GM18502 (cell line): ENCODE results near the gene MCMBP.

ENCODE experiments used
- ATAC-seq: cut with Tn5 transposase; IDR thresholded peaks from one replicate; pipeline ENCODE4 v1.9.1; 2021; ENCODE audit warnings: mild to moderate bottlenecking; ENCODE audit not compliant: unreplicated experiment, poor library complexity

The MCMBP gene

DNA sequence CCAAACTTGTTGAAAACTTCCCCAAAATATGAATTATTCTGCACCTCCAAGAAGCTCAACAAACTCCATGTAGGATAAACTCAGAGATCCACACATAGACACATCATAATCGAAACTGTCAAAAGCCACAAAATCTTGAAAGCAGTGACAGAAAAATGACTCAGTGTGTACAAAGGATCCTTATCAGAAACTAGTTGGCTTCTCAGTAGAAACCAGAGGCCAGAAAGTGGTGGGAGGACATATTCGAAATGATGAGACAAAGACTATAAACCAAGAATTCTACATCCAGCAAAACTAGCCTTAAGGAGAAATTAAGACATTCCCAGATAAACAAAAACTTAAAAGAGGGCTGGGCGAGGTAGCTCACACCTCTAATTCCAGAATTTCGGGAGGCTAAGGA, 38.5 kb downstream of the MCMBP start:
- ATAC-seq = no peak

DNA sequence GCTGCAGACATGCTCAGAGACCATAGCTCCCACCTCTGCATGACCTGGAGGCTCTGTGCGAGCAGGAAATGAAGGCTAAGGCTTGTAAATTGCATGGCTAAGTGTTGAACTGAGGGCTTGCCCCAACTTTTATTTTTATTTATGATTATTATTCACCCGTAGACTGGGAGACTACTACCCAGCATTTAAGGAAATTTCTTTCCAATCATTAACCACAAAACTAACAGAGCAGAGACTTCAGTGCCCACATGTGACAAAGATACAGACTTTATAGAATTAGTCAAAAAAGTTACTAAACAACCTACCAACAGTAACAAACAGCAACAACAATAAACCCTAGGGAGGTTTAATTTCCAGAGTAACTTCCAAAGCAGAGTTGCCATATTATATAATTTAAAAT, 39.7 kb downstream of the MCMBP start:
- no peak for ATAC-seq

DNA sequence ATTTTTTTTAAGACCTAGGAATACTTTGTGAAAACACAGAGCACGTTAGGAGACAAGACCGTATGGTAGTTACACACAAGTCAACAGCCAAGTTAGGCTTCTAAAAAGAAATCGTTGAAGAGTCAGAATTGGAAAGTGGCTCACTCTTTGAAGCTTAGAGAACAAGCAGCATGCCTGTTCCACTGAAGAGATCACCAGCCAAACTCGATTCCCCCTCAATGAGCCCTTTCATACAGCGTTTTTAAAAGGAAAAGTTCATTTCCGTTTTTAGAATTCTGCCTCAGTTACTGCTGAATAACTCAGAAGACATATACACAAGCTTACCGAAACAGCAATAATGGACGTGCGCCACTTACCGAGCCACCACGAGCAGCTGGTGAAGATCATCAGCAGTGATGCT, 41.0 kb downstream of the MCMBP start:
- ATAC-seq = no peak

DNA sequence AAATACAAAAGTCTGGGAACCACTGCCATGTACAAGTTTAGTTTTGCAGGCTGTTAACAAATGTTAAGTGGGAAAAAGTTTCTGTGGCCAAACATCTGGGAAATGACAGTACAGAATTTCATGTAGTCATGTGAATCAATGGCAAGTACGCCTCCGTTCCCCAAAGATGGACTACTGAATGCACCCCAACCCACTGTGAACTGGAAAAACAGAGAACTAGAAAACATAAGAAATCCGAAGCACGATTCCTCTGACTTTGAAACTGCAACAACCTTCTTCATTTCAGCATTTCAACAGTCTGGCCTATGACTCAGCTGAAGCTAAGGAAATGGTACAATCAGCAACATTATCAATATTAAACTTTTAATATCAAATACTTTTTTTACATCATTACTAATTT, 41.8 kb downstream of the MCMBP start:
- ATAC-seq = no peak

DNA sequence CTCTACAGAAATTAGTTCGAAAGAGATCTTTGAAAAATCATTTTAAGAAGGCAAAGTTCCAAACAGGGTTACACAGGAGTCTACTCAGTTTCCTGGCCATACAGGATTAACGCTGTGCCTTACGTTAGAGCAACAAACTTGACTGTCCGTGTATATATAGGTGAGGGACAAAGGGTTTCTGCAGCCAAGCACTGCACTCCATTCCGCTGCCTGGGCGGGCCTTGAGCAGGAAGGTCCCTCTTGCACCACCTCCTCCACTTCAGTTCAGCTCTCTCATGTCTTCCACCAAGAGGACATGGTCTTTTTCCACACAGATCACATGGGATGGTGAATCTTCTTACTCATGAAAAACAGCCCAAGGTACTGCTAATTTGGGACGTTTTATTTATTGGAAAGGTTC, 43.2 kb downstream of the MCMBP start:
- ATAC-seq = no peak

DNA sequence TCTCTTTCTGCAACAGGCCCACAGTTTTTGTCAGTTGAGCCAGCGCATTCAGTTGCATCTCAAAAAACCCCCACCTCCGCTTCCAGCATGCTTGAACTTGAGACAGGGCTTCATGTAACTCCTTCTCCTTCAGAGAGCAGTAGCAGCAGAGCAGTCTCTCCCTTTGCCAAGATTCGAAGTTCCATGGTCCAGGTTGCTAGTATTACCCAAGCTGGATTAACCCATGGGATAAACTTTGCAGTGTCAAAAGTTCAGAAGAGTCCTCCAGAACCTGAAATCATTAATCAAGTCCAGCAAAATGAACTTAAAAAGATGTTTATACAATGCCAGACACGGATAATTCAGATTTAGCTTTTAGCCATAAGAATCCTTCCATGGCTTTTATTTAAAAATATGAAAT, 45.2 kb downstream of the MCMBP start:
- no peak for ATAC-seq

DNA sequence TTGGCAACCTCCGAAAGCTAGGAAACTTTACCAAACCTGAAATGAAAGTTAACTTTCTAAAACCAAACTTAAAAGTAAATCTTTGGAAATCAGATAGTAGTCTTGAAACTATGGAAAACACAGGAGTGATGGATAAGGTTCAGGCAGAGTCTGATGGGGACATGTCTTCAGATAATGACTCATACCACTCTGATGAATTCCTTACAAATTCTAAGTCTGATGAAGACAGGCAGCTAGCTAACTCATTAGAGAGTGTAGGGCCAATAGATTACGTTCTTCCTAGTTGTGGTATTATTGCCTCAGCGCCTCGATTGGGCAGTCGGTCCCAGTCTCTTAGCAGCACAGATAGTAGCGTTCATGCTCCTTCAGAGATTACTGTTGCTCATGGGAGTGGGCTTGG, 45.9 kb downstream of the MCMBP start:
- no peak for ATAC-seq

DNA sequence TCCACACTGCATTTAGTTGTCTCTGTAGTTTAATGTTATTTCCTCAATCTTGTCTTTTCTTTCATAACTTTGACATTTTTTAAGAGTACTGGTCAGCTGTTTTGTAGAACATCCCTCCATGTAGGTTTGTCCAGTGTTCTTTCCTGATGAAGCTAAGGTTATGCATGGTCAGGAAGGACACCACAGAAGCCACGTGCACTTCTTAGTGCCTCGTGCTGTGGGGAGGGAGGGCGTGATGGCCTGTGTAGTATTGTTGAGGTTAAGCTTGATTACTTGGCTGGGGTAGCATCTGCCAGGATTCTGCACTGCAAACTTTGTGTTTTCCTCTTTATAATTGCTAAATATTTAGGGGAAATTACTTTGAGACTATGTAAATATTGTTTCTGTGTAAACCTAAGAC, 48.3 kb downstream of the MCMBP start:
- ATAC-seq = no peak

DNA sequence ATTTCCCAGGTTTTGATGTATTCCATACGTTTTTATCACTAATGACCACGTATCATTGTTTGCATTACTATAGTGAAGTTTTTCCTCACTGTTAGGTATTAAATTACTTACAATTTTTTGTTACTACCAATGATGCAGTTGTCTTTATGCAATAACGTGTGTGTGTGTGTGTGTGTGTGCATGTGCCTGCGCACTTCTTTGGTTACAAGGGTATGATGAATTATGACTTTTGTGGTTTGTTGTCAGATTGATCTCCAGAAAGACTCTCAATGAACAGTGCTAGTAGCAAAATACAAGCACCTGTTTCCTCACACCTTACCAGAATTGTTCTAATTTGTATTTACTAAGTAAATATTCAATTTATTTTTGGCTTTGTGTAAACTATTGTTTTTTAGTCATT, 51.5 kb downstream of the MCMBP start:
- ATAC-seq = no peak

DNA sequence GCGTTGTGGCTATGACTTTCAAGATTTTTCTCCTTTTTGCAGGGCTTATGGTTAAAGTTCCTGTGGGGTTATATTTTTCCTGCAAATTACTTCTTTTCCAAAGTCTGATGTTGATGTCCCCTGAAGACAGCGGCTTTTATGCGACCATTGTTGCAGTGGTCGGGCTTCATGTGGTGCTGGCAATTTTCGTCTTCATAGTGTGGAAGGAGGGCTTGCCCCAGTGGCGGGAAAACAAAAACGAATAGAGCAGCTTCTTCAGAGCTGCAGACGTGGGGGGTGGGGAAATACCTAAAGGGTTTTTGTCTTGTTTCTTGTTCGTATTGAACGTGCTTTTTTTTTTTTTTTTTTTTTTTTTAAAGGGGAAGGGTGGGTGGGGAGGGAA, 53.8 kb downstream of the MCMBP start:
- ATAC-seq = no peak

DNA sequence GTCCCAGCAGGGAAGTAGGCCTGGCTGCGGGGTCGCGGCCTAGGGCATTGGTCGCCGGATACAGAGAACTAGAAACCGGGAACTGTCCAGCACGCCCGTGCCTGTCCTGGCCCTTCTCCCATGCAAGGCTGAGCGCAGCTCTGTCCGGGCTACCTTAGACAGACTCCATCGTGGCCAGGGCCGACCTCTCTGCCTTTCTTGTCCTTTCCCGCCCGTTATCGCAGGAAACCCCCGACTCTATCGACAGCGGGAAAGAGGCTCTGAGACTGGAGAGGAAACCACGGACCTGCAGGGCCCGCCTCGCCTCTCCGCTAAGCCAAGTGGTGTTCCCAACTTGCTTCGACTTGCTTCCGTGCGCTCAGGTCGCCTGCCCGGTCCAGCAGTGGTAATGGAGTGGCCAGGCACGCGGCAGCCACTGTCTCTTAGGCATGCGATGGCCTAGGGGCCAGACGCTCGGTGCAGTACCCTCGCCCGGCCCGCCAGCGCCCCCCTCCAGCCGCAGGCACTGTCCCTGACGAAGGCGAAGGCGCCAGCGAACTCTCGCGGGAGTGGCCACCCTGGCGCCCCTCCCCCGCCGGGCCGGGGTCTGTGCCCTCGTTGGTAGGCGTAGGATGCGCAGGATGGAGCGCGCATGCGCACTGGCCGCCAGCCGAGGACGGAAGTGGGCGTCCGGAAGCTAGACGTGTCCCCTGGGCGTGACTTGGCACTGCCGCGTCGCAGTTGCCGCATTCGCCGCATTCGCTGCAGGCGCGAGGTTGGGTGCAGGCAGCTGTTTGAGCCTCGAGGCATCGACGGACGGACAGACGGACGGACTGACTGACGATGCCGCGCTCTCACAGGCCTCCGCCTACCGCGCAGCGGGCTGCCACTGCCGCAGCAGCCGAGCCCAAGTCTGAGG, 54.4 kb downstream of the MCMBP start:
- ATAC-seq = no peak

DNA sequence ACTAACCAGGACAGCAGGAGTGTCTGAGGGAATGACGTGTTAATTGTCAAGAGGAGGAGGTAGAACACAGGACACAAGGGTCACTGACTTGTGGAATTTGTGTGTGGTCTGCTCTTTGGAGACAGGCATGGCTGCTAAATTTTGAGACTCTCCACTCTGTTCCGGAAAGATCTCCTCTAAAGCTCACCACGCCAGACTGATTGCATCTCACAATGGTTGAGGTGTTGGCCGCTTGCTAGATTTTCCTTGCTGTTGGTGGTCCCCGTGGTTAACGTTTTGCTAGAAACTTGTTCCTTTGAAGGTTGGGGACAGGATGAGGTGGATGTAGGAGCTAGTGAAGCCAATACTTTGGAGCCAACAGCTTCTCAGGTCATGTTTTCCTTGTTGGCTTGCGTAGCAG, 57.0 kb downstream of the MCMBP start:
- ATAC-seq = no peak

DNA sequence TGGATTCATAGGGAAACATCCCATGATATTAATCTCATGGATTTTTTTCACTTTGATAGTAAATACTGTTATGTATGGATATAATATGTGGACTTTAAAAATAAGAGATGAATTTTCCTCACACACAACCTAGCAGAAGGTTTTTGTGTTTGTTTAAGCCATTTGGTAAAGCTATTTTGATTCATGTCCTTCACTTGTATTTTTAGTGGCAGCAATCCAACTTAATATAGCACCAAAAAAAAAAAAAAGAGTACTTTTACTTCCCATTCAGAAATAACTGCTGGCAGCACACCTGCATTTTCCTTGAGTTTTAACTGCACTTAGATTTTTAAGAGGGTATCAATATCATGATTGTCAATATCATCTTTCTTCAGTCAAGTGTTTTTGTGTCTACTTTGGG, 60.0 kb downstream of the MCMBP start:
- no peak for ATAC-seq

DNA sequence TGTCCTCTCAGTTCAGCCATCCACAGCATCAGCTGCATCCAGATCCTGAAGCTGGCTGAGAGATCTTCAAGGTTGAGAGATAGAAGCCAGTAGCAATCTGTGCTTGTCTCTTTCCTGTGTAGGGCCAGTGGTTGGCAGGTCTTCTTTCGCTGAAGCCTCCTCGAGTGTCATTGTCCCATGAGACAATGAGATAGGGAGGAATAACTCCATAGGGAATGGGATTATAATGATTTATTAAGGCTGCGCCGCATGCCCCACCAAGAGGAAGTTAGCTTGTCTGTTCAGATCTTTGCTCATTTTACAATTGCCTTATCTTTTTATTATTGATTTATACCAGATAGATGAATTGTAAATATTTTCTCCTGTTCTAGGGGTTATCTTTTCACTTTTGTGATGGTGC, 61.5 kb downstream of the MCMBP start:
- no peak for ATAC-seq

DNA sequence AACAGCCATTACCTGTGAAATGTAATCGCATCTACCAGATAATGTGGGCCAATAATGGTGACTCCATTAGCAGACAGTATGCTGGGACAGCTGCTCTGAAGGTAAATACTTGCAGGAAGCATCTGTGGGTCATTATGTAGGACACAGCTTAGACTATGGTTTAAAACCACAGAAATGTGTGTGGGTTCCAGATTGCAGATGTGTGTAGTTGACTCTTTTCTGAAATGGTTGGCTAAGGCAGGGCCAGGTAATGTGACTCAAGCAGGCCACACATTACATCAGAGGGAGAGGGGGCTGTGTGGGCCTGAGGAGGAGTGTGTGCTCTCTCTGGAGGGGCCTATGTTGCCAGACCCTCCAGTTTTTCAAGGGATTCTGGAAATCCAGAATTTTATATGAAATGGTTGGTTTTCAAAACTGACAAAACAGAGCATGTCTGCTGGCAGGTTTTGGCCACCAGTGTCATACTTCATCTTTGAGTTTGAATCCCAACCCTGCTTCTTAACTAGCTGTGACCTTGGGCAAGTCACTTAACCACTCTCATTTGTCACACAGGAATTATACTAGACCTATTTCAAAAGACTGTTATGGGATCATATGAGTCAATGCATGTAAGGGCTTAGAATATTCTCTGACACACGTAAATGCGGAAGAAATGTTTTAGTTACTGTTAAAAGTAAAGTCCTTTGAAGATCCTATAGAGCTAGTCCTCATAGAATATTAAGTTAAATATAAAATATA, 64.5 kb downstream of the MCMBP start:
- no peak for ATAC-seq

DNA sequence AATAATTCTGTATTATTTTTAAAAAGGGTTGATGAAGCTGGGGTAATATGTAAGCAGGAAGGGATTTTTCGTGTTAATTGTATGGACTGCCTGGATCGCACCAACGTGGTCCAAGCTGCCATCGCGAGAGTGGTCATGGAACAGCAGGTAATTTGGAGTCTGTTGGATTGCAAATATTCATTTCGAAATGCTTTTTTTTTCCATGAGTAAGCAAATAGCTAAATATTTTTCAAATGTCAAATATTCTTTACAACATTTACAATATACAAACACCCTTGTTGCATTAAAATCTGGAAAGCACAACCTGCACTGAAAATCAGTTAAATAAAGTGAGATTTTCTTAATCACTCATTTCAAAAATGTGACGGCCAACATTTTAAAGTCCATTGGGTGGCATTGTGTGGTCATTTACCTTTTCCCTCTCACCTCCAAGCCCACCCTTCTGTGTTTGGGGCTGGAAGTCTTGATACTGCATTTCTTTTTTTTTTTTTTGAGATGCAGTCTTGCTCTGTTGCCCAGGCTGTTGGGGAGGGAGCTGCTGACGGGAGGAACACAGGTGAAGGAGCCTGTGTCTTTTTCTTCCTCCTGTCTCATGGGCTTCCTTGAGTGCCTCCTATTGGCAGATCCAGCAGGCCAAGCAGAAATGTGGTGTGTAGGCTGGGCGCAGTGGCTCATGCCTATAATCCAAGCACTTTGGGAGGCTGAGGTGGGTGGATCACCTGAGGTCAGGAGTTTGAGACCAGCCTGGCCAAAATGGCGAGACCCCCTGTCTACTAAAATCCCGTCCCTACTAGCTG, 66.1 kb downstream of the MCMBP start:
- no peak for ATAC-seq

DNA sequence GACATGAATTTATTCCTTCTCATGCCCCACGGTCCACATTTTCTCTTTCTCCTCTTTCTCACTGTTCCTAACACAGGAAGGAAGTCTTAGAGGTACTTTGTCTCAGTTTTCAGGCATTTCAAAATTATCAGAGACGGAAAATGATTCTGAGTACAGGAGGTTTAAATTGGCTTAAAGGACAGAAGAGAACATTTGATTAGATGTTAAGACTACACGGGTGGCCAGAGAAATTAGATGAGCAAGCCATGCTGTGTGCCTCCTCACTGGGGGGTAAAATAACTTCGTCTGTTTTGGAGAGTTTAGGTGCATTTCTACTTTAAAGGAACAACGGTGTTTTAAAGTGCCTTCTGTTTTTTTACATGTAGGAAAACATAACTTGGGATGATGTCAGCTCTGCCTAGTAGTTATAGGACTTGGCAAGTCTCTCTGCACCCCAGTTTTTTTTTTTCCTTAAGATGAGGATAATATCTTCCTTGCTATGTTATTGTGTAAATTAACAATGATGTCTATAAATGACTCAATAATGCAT, 66.9 kb downstream of the MCMBP start:
- ATAC-seq = no peak

DNA sequence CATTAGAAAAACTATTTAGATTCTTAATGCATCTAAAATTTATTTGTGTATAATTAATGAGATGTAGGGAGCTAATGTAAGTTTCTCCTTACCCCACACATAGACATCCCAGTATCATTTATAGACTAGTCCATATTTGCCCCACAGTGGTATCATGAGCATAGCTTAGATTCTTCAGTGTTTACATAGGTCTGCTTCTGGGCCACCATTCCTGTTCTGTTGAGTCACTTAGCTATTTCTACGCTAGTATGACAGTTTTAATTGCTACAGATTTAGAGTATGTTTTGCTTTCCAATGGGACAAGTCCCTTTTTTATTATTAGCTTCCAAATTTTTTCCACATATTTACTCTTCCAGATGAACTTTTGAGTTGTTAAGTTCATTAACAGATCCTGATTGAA, 69.4 kb downstream of the MCMBP start:
- no peak for ATAC-seq

DNA sequence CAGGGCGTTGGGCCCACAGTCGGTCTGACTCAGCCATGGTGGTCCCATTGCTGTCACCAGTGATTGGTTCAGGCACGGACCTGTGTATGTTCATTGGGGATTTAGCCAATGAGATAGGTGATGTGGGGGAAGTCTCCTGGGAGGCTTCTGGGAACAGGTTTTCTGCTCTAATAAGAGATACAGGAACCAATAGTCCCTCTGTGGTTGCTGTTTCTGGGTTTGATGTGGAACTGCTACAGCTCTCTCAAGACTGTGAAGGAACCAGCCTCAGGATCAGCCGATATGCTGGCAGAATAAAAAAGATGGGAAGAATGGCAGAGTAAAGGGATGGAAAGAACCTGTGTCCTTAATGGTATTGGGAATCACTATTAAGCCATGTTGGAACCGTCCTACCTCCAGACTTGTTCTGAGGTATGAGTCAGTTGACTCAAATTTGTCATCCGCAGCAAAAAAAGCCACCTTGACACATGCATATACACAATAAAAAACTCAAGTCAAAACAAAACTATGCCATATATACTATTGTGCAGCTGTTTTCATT, 70.6 kb downstream of the MCMBP start:
- peak; percentile 76 for ATAC-seq

DNA sequence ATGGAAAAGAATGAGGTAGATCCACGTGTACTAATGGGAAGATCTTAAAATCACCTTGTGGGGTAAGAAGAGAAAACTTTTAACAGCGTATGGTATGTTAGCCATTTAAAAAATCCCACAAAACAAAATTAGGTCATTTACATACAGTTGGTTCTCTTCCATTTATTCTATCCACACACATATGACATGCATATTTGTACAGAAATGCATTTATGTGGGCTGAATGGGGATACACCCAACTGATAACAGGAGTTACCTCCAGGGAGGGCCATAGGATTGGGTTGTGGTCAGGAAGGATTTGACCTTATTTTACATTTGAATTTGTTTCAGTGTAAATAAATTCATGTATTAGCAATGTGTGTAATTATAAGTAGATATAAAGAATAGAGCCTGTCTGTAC, 71.5 kb downstream of the MCMBP start:
- ATAC-seq = no peak

DNA sequence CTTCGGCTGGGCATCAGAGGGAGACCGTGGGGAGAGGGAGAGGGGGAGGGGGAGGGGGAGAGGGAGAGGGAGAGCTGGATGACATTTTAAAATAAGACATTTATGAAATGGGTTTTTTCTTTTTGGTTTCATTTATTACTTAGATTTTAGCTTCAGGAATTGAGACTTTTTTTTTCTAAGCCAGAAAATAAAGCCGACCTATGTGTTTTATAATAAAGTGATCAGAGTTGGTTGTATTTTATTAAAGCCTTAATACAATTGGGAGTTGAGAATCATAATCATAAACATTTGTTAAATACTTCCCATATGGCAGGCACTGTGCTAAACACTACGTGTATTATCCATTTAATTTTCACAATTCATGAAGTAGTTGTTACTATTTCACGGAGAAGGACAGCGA, 76.6 kb downstream of the MCMBP start:
- ATAC-seq = no peak
